ENCODE measurements around the gene ANO3.
"Not testable (repeated sequence)": the region's sequence is repeated elsewhere in the genome, so short reads cannot be mapped to it uniquely, and the experiment has no call there.

ANO3 gene

DNA sequence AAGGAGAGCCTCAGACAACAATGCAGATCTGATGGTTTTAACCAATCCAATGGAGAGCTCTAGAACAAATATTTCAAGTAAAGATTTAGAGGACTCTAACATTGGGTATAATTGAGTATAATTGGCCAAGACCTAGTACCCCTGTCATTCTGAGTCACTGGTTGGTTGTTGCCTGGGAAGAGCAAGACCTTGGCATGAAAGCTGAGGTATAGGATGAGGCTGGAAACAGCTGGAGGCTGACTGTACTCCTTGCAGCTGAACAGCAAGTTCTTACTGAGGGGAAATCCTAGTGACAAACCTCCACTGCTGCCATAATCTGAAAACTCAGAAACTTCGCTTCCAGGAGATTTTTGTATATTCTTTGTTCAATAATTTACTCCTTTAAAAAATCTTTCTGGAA lies 294.4 kb downstream of the ANO3 start:
- no peak for DNase-seq (ENCODE audit: low spot score)

- no peak for DNase-seq (ENCODE audit: low spot score)
These were observed 300.8 kb downstream of the ANO3 start for GRCh38 chr11:26632691-26633159.

DNA sequence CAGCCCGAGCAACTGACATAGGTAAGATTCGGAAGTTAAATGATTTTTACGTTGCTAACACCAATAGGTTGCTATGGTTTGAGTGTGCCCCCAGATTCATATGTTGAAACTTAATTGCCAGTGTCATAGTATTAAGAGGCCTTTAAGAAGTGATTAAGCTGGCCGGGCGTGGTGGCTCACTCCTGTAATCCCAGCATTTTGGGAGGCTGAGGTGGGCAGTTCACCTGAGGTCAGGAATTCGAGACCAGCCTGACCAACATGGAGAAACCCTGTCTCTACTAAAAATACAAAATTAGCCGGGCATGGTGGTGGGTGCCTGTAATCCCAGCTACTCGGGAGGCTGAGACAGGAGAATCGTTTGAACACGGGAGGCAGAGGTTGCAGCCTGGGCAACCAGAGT lies 311.4 kb downstream of the ANO3 start:
- DNase-seq (ENCODE audit: low spot score): not testable (repeated sequence)

- peak; percentile 69 for DNase-seq (ENCODE audit: low spot score)
These were observed 318.0 kb downstream of the ANO3 start for GRCh38 chr11:26649884-26650283.

DNA sequence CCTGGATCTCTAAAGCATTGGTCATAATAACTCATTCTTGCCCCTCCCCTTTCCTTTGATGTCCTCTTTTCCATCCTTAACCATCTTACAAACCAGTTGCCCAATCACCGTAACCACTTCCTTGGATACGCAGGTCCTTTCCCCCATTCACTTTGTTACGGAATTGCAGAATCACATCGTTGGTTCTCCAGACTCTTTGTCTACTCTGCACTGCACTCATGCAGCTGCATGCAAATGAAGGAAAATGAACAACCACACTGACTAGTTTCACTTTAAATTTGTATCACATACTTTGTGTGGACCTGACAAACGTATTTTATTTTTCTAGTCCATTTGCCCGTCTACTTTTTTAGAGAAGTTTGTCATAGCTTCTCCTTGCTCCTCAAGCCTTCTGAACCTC lies 320.0 kb downstream of the ANO3 start:
- DNase-seq (ENCODE audit: low spot score): no peak

GRCh38 chr11:26655287-26655686 lies 323.4 kb downstream of the ANO3 start:
- no peak for DNase-seq (ENCODE audit: low spot score)

DNA sequence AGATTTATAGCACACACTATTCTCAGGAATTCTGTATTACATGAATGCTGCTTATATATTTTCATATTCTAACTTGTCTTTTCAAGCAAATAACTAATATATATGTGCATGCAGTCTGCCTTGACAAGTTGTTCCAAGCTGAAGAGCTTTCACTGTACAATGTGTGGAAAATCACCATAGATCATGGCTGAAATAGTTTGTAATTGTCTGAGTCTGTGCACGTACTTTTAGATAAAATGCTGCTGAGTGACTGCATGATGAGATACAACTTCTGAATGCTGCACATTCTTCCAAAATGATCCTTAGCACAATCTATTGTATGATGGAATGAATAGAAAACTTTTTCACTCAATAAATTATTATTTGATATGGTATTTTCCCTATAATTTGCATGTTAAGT lies 331.0 kb downstream of the ANO3 start:
- no peak for DNase-seq (ENCODE audit: low spot score)

GRCh38 chr11:26665036-26665435 lies 333.1 kb downstream of the ANO3 start:
- no peak for DNase-seq (ENCODE audit: low spot score)

- no peak for DNase-seq (ENCODE audit: low spot score)
These were observed 334.0 kb downstream of the ANO3 start for GRCh38 chr11:26665946-26666345.

DNA sequence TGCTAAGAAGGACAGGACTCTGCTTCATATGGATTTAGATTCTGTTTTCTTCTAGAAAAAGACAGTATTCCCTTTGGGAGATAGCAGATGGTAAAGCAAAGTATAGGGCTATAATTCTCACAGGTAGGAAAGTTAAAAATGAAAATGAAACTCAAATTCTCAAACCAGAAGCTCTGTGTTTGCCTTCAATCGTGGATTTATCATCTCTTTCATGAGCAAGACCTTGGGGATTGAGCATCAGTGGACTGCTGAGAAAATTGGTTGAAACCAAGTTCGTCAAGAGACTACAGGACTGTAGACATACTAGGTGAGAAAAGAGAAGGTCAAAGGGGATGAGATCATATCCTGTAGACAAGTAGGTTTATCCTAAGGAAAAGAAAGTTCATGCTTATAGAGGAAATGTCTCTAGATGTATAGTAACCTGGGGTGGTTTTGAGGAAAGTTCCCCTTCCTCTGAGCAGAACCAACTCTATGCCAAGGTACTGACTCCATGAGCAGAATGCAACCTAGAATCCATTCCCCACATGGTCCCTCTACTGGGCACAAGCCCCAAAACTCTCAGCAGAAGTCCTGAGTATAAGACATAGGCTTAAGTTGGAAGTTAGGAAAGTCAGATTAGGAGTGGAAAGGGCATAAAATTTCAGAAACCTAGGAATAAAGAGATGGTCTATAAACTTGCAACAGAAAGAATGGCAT lies 343.5 kb downstream of the ANO3 start:
- DNase-seq (ENCODE audit: low spot score): no peak

DNA sequence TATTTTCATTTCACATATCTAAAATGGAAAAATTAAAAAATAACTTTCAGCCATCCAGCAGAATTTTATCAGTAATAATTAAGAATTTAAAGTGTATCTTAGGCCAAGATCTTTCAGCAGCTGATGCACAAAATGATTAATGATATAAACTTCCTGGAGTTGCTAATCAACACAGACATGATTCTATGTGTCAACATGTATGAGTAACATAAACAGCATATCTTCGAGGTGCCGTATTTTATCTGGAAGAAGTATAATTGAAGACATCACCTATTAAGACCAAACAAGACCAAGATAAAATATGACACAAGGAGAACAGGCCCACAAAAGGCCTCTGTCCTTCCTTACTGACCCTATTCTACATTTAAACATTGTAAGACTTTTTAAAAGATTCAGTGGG lies 344.7 kb downstream of the ANO3 start:
- DNase-seq (ENCODE audit: low spot score): no peak

DNA sequence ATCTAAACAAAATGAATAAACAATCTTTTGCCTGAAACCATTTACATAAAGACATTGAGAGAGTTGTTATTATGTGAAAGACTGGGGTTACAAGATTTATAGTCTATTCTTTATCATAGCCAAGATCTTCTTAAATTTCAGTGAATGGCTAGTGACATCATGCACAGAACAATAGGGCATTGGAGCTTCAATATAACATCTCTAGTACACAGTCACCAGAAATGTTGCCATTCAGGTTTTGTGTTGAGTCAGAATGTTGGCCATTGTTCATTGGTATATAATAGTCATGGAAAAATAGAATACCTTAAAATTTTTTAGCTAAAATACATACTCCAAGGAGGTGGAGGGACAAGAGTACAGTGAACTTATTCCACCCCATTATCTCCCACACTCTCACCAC lies 345.6 kb downstream of the ANO3 start:
- no peak for DNase-seq (ENCODE audit: low spot score)

DNA sequence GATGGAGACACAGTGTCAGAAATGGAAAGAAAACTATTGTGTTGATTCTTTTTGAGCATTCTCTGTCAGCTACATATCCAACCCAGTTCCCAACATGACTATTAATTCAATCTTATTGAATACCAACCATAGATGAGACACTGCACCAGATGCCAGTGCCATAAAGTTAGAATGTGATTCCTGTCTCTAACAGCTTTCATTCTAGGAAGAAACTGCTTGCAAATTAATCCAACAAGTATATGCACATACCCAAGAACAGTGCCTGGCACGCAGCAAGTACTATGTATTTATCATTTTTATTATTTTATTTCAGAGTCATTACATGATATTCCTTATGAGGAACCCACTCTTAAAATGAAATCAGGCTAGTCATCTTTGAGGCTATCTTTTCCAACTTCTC lies 355.4 kb downstream of the ANO3 start:
- DNase-seq (ENCODE audit: low spot score): no peak

GRCh38 chr11:26688701-26689100 lies 356.8 kb downstream of the ANO3 start:
- DNase-seq (ENCODE audit: low spot score): no peak

DNA sequence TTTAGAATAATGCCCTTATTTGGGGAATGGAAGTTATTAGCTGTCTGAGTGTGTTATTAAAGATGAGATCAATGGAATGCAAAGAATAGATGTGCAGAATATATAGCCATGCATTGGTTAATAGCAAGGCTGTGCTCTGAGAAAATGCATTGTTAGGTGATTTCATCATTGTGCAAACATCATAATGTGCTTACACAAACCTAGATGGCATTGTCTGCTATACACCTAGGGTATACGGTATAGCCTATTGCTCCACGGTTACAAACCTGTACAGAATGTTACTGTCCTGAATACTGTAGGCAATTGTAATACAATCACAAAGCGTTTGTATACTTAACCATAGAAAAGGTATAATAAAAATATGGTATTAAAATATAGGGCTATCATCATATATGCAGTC lies 364.4 kb downstream of the ANO3 start:
- no peak for DNase-seq (ENCODE audit: low spot score)

DNA sequence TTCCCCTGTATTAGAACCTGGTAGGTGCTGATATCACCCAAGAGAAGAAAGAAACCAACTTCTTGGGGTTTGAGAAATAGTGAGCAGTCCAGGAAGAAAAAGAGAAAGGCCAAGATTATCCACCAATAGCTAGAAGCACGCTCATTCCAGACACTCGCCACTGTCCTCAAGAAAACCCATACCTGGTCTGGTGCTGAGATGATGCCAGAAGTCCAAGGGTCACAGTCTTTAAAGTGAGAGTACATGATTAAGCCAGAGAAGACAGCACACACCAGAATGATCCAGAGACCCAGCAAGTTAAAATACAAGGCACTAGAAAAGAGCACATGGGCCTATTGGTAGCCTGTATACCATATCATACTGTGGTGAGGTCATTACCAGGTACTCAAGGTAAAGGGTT lies 366.3 kb downstream of the ANO3 start:
- DNase-seq (ENCODE audit: low spot score): no peak

DNA sequence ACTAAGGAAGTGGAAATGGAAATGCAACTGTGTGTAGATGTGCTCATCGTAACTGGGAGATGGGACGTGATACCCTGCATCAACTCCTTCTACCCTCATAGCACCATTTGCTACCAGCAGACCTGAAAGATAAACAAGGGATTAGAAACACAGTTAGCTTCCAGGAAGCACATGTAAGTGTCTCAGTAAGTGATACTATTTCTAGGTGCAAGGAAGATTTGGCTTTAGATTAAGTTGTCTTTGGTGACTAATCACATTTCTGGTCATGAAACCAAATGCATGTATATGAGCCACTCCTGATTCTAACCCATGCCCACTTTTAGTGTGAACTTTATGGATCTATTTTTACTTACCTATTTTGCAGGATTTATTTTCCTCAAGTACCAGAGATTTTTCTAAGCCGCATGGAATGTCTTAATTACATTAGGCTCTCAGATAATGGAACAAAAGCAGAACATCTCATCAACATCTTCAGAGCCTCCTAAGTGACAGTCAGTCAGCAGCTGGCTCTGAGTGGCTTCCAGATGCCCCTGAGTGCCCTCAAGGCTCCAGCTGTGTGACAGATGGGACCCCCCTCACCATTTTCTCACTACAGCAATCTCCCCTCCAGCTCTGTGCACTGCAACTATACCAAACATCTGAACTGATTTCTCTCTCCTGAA lies 368.8 kb downstream of the ANO3 start:
- no peak for DNase-seq (ENCODE audit: low spot score)

GRCh38 chr11:26702406-26702805 lies 370.5 kb downstream of the ANO3 start:
- no peak for DNase-seq (ENCODE audit: low spot score)

- DNase-seq (ENCODE audit: low spot score): no peak
These were observed 371.7 kb downstream of the ANO3 start for GRCh38 chr11:26703411-26704191.

DNA sequence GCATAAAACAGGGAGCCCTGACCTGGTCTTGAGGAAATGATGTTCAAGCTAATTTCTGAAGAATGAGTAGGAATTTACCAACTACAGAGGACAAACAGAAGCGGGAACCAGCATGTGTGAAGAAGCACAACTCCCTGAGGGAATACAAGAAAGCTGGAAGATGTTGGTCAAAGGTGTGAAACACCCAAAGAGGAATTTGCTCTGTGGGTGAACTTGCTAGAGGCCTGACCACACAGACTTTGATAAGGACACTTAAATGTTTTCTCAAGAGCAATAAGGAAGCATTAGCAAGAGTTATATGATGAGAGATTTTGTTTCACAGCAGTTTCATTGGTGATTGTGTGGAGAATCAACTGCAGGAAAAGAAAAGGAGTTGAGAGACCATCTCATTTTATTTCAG lies 372.3 kb downstream of the ANO3 start:
- DNase-seq (ENCODE audit: low spot score): no peak

DNA sequence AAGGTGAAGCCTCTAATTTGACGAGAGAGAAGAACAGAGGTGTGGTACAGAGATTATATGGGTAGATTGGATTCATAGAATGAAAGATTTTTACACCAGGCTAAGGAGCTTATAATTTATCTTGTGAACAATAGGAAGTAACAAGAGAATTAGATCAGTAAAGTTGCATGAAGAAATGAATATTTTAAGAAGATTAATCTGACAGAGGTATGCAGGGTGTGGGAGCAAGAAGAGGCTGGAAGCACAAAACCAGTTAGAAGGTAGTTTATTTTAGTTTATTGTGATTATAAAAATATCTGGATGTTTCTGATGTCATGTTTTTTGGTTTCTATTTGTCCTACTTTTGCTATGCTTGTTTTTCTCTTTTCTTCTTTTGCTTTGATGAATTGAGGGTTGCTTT lies 374.3 kb downstream of the ANO3 start:
- no peak for DNase-seq (ENCODE audit: low spot score)

DNA sequence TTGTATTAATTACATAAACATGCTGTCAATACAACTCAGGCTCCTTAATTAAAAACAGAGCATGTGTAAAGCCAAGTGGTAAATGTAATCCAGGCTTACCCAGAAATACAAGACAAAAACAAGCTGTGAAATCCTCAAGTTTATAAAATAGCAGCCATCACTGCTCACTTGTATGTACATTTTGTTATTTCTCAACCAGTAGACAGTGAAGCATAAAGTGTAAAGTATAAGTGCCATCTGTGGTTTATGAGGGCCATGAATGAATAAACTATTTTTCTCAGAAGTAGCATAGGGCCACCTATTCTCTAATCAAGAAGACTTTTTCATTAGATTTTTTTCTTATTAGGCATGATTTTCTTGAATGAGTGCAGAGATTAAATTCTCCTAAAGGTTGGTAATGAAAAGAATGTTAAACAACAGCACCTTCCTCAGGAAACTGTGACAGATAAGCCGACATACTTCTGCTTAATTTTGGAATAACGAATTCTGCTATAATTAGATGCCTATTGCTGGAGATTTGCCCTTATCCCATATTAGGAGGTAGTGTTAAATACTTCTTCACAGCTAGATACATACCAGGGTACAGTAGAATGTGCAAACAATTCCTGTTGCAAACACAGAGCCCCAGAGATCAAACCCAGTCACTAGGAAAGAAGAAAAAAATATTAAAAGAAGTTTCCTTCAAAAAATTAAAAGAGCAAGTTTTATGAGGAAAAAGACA lies 377.0 kb downstream of the ANO3 start:
- DNase-seq (ENCODE audit: low spot score): no peak

DNA sequence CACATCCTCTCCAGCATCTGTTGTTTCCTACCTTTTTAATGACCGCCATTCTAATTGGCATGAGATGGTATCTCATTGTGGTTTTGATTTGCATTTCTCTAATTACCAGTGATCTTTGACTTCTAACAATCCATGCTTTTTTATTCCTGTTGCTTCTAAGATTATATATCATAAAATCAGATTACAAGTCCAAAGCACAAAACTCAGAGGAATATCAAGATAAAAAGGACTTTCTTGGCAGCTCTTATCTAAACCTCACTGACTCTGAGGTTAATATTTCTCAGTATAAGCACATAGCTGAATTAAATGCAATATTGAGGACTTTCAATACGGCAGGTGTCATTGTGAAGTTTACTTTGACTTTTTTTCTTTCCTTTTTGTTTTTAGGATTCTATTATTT lies 378.6 kb downstream of the ANO3 start:
- no peak for DNase-seq (ENCODE audit: low spot score)

Data from COLO829 (cell line).